ENCODE measurements around the gene GJB4. TPM values are rescaled to one million over a fixed set of nuclear protein-coding genes. Genes with fewer than 3 reads are reported as not detected.

GJB4 gene
- total RNA-seq, 1 donor from 2014 or later: not detected

DNA sequence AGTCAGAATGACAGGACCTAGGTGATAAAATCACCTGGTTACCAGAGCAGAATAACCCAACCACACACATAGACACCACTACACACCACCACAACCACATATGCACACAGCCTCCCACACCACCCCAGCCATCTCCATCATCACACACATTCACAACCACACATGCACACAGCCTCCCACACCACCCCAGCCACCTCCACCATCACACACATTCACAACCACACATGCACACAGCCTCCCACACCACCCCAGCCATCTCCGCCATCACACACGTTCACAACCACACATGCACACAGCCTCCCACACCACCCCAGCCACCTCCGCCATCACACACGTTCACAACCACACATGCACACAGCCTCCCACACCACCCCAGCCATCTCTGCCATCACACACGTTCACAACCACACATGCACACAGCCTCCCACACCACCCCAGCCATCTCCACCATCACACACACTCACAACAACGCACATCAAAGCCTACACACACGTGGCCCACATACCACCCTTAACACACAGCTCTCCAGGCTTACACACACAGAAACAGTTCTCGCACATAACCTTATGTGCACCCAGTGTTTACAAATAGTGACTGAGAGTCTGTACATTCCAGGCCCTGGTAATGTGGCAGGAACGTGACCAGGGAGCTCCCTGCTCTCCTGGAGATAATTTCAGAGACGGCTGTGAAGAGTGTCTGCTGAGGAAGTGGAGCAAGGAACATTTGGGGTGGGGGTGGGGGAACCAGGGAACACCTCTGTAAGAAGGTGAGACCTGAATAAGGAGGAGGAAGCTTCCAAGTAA lies 18.2 kb downstream of the GJB4 start:
- no peak for DNase-seq (ENCODE audit: low read depth in 2 of 2)

DNA sequence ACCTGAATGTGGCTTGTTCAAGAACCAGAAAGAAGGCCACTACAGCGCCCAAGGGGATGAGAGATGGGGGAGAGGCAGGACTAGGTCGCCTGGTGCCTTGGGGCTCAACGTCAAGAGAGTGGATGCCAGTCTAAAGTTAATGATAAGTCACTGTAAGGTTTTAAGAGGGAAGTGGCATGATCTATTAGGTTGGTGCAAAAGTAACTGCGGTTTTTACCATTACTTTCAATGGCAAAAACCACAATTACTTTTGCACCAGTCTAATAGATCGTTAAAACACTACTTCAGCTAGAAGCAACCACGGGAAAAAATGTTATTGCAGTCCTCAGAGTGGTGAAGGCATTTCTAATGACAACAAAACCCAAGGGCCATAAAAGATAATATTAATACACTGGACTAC lies 18.8 kb downstream of the GJB4 start:
- no peak for DNase-seq (ENCODE audit: low read depth in 2 of 2)

DNA sequence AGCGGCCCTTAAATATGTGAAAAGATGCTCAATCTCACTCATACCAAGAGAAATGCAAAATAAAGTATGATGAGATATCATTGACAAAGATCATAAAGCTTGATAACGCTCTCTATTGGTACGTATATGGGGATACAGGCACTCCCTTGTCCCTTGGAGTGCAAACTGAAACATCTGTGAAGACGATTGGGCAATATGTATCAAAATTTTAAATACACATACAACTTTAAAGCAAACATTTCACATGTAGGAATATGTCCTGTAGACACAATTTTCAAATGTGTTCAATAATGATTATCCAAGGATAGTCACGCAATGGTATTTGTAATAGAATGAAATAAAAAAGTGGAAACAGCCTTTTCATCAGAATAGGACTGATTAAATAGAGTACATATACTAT lies 19.5 kb downstream of the GJB4 start:
- DNase-seq (ENCODE audit: low read depth in 2 of 2): no peak

DNA sequence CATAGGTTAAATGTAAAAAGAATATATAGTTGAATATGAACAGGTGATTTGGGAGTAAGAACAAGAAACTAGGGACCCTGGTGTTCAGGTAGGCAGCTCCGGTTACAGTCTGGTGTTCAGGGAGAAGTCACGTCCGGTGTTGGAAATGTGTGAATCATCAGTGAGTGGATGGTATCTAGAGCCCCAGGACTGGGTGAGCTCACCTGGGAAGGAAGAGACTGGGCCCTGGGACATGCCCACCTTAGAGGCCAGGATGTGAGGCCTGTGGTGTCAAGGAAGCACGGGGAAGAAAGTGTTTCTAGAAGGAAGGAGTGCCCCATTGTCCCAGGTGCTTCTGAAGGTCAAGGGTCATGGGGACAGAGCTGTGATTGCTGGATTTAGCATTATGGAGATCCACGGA lies 20.0 kb downstream of the GJB4 start:
- no peak for DNase-seq (ENCODE audit: low read depth in 2 of 2)

DNA sequence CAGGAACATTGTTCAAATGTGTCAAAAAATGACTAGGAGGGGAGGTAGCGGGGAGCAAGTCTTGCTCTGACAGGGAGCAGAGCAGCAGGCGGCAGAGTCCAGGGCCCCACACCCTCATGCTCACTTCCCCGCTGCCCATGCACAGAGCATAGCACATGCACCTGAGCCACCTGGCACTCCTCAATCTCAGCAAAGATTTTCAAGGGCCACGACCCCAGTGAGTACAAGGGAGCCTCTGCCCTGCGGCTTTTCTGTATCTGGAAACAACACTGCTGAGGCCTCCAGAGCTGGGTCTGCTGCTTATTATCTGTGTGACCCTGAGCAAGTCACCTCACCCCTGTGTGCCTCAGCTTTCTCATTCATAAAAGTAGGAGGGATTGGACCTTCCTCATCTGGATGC lies 20.4 kb downstream of the GJB4 start:
- no peak for DNase-seq (ENCODE audit: low read depth in 2 of 2)

DNA sequence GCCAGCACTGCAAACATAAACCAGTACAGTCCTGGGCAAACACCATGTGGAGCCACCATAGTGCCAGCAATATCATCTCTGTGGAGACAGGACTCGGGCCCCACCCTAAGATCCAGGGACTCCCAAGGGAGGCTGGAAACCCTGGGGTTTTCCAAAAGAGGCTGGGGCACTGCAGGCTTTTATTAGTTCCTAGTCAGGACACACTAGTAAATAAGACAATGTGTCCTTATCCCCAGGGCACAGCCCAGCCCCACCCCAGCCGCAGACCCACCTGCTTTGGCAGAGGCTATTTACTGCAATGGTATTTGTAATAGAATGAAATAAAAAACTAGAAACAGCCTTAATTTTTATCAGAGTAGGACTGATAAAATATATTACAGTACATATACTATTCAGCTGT lies 21.0 kb downstream of the GJB4 start:
- DNase-seq (ENCODE audit: low read depth in 2 of 2): no peak

DNA sequence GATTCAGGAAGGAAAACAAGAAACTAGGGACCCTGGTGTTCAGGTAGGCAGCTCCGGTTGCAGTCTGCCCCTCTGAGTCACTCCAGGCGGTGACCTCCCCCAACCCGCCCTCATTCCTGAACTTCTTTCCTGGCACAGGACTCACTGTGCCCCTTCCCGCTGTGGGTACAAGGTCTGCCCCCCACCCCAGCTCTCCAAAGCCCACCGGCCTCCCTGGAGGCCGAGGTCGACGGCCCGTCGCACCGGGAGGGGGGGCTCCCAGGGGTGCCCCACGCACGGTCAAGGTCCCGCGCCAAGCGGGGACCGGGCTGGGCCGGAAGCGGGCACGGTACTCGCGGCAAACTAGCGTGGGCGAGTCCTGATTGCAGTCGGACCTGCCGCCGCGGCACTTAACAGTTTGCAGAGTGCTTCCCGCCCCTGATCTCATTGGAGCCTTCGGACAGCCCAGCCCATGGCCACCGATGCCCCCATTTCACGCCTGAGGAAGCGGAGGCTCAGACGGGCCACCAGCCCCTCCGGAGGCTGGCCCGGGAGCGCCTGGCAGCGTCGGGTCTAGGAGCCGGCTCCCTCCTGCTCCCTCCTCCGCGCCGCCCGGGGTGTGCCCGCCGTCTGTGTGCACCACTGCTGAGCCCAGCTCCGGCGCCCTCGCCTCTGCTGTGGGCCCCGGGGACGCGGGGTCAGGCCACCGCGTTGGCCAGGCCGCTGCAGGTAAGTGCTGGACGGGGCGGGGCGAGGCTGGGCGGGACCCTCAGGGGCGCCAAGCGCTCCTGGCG lies 21.7 kb downstream of the GJB4 start, which contains the start of gene GJB3:
GJB3 (plus strand) TSS at position 144 of the 773 bp plus-strand sequence. CDS start 3,549 bp downstream, outside the sequence.
- no peak for DNase-seq (ENCODE audit: low read depth in 2 of 2)

DNA sequence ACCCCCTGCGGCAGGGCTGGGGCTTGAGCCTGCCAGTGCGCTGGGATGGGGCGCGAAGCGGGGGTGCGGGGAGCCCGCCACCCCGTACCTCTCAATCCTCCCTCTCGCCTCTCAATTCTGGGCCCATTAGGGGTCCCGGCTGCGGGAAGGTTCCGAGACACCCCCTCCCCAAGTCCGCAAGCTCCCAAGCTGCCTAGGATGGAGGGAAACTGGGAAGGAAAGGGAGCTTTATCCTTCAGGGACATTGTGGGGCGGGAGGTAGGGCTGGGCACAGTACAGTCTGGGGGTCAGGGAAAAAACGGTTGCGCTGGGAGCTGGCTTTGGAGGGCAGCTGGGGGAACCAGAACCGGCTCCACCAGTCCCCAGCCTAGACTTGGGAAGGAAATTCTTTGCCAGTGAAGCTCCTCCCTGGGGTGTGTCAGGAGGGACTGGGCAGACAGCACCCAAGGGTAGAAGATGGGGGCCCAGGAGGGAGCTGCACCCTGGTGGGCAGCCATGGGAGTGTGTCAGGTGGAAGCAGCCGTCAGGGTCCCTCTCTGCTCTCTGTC lies 22.4 kb downstream of the GJB4 start:
- DNase-seq (ENCODE audit: low read depth in 2 of 2): no peak

DNA sequence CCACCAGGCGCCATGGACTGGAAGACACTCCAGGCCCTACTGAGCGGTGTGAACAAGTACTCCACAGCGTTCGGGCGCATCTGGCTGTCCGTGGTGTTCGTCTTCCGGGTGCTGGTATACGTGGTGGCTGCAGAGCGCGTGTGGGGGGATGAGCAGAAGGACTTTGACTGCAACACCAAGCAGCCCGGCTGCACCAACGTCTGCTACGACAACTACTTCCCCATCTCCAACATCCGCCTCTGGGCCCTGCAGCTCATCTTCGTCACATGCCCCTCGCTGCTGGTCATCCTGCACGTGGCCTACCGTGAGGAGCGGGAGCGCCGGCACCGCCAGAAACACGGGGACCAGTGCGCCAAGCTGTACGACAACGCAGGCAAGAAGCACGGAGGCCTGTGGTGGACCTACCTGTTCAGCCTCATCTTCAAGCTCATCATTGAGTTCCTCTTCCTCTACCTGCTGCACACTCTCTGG lies 25.2 kb downstream of the GJB4 start:
- no peak for DNase-seq (ENCODE audit: low read depth in 2 of 2)

DNA sequence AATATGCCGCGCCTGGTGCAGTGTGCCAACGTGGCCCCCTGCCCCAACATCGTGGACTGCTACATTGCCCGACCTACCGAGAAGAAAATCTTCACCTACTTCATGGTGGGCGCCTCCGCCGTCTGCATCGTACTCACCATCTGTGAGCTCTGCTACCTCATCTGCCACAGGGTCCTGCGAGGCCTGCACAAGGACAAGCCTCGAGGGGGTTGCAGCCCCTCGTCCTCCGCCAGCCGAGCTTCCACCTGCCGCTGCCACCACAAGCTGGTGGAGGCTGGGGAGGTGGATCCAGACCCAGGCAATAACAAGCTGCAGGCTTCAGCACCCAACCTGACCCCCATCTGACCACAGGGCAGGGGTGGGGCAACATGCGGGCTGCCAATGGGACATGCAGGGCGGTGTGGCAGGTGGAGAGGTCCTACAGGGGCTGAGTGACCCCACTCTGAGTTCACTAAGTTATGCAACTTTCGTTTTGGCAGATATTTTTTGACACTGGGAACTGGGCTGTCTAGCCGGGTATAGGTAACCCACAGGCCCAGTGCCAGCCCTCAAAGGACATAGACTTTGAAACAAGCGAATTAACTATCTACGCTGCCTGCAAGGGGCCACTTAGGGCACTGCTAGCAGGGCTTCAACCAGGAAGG lies 25.8 kb downstream of the GJB4 start:
- DNase-seq (ENCODE audit: low read depth in 2 of 2): no peak

DNA sequence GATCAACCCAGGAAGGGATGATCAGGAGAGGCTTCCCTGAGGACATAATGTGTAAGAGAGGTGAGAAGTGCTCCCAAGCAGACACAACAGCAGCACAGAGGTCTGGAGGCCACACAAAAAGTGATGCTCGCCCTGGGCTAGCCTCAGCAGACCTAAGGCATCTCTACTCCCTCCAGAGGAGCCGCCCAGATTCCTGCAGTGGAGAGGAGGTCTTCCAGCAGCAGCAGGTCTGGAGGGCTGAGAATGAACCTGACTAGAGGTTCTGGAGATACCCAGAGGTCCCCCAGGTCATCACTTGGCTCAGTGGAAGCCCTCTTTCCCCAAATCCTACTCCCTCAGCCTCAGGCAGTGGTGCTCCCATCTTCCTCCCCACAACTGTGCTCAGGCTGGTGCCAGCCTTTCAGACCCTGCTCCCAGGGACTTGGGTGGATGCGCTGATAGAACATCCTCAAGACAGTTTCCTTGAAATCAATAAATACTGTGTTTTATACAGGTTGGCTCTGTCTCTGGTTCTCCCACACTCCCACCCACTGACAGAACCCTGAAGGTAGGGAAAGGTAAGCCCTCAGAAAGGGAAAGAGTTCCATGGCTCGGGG lies 26.4 kb downstream of the GJB4 start:
- DNase-seq (ENCODE audit: low read depth in 2 of 2): no peak

DNA sequence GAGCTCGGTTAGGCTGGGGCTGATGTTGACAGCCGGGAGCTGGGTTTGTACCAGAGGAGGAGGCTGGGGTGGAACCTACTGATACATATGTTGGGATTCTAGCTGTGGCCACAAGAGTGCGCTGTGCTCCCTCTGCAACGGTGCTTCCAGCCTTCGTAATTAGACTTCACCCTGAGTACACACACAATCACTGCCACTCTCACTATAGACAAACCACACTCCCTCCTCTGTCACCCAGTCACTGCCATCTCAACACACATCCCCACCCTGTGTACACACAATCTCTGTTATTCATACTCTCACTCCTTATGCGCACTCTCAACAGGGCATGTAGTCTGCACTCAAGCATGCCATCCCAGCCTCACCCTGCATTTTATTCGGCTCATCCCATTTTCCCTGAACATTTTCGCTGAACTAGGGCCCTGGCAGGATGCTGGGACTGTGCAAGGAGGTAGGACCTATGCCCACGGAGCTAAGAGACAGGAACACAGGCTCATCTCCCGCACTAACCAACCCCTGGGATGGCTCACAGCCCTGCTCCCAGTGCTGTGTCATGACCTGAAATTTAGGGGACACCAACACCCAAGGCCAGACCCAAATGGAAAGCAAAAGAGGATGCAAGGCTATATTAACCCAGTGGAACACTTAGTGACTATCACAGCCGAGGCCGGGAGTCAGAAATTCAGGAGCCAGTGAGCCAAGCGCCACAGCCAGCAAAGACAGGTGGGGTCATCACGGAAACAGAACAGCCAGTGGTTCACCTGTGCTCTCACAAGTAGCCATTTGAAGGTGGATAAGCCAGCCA lies 27.2 kb downstream of the GJB4 start:
- peak; percentile 82 to 91 for DNase-seq (ENCODE audit: low read depth in 2 of 2)

DNA sequence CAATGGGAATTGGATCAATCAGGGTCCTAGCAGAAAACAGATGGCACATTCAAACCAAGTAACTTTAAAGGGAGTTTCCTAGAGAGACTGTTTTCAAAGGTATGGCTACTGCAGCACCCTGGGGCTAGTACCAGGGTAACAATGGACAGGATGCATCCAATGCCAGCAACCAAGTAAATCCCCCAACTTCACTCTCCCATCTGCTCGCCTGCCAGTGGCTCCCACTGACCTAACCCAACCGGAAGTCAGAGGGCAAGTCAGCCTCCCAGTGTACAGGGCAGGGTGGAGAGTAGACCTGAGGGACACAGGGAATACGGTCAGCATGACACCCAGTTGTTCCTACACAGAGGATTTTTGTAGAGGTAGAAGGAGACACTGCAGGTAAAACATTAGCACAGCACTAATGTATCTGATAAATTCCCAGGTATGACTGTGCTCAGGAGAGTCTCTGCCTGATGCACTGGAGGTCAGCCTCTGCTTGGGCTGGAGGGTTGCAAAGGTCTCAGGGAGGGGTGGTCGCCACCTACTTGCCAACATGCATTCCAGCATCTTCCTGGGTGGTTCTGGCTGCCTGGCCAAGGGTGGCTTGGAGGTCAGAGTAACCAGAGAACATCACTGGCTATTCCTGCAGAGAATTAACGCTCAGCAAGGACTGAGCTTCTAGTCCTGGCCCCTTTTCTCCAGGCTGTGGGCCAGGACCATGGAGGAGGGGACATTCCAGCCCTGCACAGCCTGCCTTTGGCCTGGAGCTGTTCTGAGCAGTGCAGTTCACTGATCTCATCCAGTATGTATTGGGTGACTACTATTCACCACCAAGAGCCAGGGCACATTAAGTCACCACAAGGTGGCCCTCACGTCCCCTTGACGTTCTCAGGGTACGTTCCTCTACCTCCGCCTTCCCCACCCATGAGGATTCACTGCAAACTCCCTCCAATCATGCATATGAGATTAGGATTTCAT lies 28.2 kb downstream of the GJB4 start:
- peak; percentile 34 to 69 for DNase-seq (ENCODE audit: low read depth in 2 of 2)

DNA sequence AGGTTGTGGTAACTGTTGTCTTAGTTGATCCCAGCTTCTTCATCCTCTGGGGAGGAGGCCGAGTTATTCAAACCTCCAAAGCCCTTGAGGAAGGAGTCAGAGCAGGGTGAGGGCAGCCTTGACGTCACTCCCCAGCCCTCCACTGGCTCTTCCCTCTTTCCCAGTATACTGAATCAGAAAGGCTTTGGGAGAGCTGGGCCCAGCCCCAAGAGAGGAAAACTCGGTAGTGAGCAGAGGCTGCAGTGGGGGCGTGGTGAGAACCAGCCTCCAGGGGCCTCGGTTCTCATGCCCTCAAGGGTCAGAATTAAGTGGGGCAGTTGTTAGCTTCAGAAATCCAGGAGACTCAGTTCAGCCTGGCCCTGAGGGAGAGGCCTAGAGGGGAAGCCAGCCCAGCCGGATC lies 31.4 kb downstream of the GJB4 start:
- DNase-seq (ENCODE audit: low read depth in 2 of 2): no peak

DNA sequence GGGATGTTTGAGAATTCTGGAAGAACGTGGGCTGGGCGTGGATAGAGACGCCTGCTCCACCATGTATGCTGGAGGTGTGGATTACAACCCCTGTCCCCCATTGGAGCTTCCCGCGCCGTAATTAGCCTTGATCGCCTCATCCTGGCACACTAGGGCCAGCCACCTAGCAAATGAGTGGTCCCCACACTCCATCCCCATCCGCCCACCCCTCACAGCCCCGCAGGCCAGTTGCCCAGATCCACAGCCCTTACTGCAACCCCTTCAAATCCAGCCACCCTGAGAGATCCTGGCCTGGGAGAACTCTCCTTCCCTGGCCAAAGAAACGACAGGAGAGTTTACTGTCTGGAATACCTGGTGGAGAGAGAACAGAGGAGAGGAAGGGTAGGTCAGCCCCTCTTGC lies 32.9 kb downstream of the GJB4 start:
- no peak for DNase-seq (ENCODE audit: low read depth in 2 of 2)

DNA sequence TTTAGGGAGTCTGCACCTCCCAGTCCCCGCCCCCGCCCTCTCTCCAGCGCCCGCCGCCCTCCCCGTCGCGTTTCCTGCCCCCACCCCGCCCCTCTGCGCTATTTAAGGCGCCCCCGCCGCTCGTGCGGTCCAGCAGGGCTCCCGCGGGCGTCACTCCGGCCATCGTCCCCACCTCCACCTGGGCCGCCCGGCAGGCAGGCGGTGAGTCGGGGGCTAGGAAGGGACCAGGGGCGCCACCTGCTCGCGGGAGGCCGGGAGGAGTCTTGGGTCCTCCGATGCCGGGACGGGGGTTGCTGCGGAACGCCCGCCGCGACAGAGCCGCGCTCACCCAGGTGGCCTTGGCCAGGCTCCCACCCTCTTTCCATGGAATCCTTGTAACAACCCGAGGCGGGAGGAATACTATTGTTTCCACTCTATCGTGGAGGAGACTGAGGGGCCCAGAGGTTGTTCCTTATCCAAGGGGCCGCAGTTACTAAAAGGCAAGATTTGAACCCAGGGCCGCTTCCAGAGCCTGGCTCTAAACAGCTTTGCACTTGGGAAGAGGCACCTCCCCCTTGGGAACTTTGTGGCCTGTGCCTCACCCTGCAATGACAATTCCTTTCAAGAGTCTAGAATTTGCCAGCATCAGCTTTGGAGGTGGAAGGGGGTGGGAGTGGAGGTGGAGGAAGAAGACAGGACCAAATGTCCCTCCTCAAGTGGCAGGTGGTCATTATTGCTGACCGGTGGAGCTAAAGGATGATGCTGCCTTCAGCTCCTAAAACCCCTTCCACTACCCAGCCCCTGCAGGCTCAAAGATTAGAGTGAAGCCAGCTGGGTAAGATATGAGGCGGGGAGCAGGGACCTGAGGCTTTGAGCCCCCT lies 33.6 kb downstream of the GJB4 start, which contains the start of gene GJA4:
GJA4 (plus strand) TSS at position 132 of the 860 bp plus-strand sequence. CDS start 1,215 bp downstream, outside the sequence.
- peak in 1 of 2 donors; percentile 53 for DNase-seq (ENCODE audit: low read depth in 2 of 2)

DNA sequence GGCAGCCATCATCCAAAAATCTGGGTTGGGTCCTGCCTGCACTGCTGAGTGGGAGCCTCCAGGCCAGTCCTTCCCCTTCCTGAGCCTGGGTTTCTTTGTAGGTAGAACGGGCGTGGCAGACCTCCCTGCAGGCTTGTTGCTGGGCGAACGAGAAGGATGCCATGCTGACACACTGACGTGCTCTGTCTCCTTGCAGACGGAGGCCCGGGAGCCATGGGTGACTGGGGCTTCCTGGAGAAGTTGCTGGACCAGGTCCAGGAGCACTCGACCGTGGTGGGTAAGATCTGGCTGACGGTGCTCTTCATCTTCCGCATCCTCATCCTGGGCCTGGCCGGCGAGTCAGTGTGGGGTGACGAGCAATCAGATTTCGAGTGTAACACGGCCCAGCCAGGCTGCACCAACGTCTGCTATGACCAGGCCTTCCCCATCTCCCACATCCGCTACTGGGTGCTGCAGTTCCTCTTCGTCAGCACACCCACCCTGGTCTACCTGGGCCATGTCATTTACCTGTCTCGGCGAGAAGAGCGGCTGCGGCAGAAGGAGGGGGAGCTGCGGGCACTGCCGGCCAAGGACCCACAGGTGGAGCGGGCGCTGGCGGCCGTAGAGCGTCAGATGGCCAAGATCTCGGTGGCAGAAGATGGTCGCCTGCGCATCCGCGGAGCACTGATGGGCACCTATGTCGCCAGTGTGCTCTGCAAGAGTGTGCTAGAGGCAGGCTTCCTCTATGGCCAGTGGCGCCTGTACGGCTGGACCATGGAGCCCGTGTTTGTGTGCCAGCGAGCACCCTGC lies 34.7 kb downstream of the GJB4 start:
- no peak for DNase-seq (ENCODE audit: low read depth in 2 of 2)

DNA sequence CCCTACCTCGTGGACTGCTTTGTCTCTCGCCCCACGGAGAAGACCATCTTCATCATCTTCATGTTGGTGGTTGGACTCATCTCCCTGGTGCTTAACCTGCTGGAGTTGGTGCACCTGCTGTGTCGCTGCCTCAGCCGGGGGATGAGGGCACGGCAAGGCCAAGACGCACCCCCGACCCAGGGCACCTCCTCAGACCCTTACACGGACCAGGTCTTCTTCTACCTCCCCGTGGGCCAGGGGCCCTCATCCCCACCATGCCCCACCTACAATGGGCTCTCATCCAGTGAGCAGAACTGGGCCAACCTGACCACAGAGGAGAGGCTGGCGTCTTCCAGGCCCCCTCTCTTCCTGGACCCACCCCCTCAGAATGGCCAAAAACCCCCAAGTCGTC lies 35.2 kb downstream of the GJB4 start:
- no peak for DNase-seq (ENCODE audit: low read depth in 2 of 2)
